BE2C (cell line): ENCODE data around the gene THAP6.
"Not testable (repeated sequence)": the region's sequence is repeated elsewhere in the genome, so short reads cannot be mapped to it uniquely, and the experiment has no call there.

Experiments
- DNase-seq: peaks from one replicate; pipeline ENCODE4 v3.0.0-alpha.2; 2020
- H3K27me3 ChIP-seq: fragments of 250-450 bp; sonication (Bioruptor Pico); 2 replicates; pipeline ENCODE4 v1.5.1; 2020; ENCODE audit warnings: mild to moderate bottlenecking
- H3K36me3 ChIP-seq: fragments of 250-450 bp; sonication (Bioruptor Pico); 2 replicates; pipeline ENCODE4 v1.5.1; 2020; ENCODE audit warnings: mild to moderate bottlenecking
- H3K4me1 ChIP-seq: fragments of 250-450 bp; sonication (Bioruptor Pico); 2 replicates; pipeline ENCODE4 v1.5.1; 2020
- H3K4me3 ChIP-seq: 2 replicates; pipeline ENCODE4 v1.5.1; 2011; ENCODE audit warnings: low read depth, low read length
- H3K9me3 ChIP-seq: fragments of 250-450 bp; sonication (Bioruptor Pico); 2 replicates; pipeline ENCODE4 v1.5.1; 2020
- TF ChIP-seq, protein P1 (sequence below): IDR thresholded peaks from 2 replicates; pipeline ENCODE4 v1.5.1; 2012; ENCODE audit warnings: mild to moderate bottlenecking, low read depth, low read length

The THAP6 gene

DNA sequence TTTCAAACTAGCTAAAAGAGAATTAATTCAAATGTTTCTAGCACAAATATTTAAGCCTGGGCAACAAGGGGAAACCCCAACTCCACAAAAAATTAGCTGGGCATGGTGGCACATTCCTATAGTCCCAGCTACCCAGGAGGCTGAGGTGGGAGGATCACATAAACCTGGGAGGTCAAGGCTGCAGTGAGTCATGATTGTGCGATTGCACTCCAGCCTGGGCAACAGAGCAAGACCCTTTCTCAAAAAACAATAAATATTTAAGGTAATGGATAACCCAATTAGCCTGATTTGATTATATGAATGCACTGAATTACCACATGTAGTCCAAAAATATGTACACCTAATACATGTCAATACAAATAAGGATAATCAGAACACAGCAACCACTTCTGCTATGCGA lies 14.4 kb upstream of the THAP6 start:
- H3K4me3 ChIP-seq, result no peak overlapping the region
- no peaks in the 10 kb centered on the region for H3K4me1 ChIP-seq
- peaks cover 19% of the 10 kb centered on the region for H3K36me3 ChIP-seq
- TF ChIP-seq, protein P1, sequence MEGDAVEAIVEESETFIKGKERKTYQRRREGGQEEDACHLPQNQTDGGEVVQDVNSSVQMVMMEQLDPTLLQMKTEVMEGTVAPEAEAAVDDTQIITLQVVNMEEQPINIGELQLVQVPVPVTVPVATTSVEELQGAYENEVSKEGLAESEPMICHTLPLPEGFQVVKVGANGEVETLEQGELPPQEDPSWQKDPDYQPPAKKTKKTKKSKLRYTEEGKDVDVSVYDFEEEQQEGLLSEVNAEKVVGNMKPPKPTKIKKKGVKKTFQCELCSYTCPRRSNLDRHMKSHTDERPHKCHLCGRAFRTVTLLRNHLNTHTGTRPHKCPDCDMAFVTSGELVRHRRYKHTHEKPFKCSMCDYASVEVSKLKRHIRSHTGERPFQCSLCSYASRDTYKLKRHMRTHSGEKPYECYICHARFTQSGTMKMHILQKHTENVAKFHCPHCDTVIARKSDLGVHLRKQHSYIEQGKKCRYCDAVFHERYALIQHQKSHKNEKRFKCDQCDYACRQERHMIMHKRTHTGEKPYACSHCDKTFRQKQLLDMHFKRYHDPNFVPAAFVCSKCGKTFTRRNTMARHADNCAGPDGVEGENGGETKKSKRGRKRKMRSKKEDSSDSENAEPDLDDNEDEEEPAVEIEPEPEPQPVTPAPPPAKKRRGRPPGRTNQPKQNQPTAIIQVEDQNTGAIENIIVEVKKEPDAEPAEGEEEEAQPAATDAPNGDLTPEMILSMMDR, result no peak
- no peaks in the 10 kb centered on the region for H3K9me3 ChIP-seq
- no peaks in the 10 kb centered on the region for H3K27me3 ChIP-seq
- no peak for DNase-seq

DNA sequence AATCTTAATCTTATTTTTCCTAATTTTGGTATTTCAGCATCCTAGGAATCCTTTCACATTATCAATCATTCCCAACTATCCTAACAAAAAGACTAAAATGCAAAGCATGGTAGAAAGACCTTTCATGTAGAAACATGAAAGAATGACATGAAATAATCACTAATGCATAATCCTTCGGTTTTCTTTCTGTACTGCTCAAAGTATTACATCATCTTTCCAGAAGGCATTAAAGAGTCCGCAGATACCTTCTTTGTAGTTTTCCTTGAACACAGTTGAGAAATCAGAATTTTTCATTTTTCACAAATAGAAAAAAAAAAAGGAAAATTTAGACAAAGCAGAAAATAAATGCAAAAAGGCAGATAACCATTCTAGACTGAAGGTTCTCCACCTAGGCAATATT lies 11.6 kb upstream of the THAP6 start:
- Histone ChIP-seq H3K4me1 (no peaks in the 10 kb centered on the region), H3K27me3 (no peaks in the 10 kb centered on the region), H3K4me3 (no peak overlapping the region), H3K9me3 (no peaks in the 10 kb centered on the region), H3K36me3 (peaks cover 9% of the 10 kb centered on the region)
- DNase-seq, result no peak
- TF ChIP-seq, protein P1, result no peak

DNA sequence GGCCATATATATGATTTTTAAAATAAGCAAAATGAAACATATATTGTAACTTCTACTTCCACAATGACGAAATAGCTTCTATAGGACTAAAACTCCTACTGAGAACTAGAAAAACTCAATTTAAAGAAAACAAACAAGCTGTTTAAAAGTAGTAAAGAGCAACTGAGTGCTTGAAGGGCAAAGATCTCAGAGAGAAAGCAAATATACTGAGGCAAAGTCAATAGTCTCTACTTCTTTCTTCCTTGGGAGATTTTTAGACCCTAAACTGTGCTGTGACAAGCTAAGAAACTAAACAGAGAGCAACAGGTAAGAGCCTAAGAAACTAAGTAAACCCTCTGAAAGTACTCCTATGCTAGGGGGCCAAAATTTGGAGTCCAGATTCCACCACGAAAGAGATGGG lies 8.6 kb upstream of the THAP6 start:
- no peak for DNase-seq
- peaks cover 3% of the 10 kb centered on the region for H3K36me3 ChIP-seq
- H3K4me3 ChIP-seq, result no peak overlapping the region
- TF ChIP-seq, protein P1, result no peak
- H3K4me1 ChIP-seq, result no peaks in the 10 kb centered on the region
- no peaks in the 10 kb centered on the region for H3K9me3 ChIP-seq
- H3K27me3 ChIP-seq, result no peaks in the 10 kb centered on the region

DNA sequence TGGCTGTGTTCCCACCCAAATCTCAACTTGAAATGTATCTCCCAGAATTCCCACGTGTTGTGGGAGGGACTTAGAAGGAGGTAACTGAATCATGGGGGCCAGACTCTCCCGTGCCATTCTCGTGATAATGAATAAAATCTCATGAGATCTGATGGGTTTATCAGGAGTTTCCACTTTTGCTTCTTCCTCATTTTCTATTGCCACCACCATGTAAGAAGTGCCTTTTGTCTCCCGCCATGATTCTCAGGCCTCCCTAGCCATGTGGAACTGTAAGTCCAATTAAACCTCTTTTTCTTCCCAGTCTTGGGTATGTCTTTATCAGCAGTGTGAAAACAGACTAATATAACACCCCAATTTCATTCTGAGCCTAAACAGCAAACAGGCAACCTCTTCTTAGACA lies 4.7 kb upstream of the THAP6 start:
- not testable (repeated sequence) for H3K4me3 ChIP-seq, H3K27me3 ChIP-seq, H3K36me3 ChIP-seq, H3K4me1 ChIP-seq, H3K9me3 ChIP-seq, DNase-seq

DNA sequence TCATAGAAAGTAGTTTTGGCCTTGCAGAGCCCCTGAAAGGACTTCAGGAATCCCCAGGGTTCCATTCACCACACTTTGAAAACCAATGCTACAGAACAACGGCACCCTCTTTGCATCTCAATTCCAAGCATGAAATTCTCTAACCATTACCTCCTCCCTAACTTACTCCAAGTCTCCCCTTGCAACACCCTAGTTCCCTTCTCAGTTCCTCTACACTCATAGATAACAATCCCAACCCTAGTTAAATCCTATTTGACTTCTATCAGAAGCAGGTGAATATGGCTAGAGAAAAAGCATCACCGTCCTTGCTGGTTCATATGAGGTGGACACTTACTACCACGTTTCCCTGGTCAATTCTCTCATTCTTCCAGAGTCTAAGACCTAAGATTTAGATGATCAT lies 2.4 kb upstream of the THAP6 start:
- DNase-seq, result no peak

DNA sequence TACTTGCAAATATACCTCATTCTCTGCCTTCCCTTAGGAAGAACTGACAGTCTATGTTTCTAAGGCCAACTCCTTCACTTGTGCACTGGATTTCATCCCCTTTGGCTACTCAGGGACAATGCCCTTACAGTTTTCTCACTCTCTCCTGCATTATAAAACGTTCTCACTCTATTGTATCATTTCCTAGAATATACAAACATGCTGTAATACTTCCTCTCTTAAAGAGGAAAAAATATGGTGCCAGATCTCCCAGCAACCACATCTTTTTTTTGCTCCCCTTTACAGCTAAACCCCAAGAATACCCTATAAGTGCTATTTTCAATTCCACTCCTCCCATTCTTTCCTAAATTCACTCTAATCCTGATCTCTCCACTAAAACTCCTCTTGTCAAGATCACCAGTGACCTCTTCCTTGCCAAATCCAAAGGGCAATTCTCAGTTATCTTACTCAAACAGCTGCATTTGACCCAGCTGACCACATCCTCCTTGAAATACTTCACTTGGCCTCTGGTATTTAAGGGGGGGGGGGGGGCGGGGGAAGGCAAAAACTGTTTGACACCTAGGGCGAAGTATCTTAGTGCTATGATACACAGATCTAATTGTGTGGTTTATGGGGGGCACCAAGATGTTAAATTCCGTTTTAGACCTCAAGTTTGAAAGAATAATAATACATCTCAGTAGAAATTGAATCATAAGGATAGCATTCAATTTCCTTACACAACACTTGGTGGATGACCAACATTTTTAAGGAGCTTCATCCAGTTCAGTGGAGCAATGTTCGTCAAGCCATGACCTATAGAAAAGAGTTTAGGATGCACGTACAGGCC lies 1.7 kb upstream of the THAP6 start:
- Histone ChIP-seq H3K4me1 (no peaks in the 10 kb centered on the region; the same call in 1 of the 2 replicates), H3K4me3 (peak overlapping the region; percentile 96), H3K27me3 (no peaks in the 10 kb centered on the region), H3K36me3 (peaks cover 6% of the 10 kb centered on the region), H3K9me3 (no peaks in the 10 kb centered on the region)
- DNase-seq, result no peak
- TF ChIP-seq, protein P1, result no peak

More for the DNA sequence above, 2.4 kb upstream of the THAP6 start:
- Histone ChIP-seq H3K9me3 (no peaks in the 10 kb centered on the region), H3K36me3 (no peaks in the 10 kb centered on the region; the same call in 1 of the 2 replicates), H3K4me3 (no peak overlapping the region), H3K4me1 (no peaks in the 10 kb centered on the region; the same call in 1 of the 2 replicates), H3K27me3 (no peaks in the 10 kb centered on the region)
- TF ChIP-seq, protein P1, result no peak
